GM18507 (cell line): Measurements from ENCODE around the gene HDAC4.

Experiments
- DNase-seq: peaks from one replicate; pipeline ENCODE4 v3.0.0; 2011; ENCODE audit warnings: low read depth; ENCODE audit not compliant: insufficient read length; ENCODE audit errors: extremely low spot score
- FAIRE-seq: peaks from 2 replicates; lab custom pipeline; 2011; peaks lifted over from hg19 to GRCh38; lab: Jason Lieb, UNC

The HDAC4 gene

GRCh38 chr2:239133945-239134570 is 266.8 kb downstream of the HDAC4 start:
- no peak for FAIRE-seq
- DNase-seq, result no peak

DNA sequence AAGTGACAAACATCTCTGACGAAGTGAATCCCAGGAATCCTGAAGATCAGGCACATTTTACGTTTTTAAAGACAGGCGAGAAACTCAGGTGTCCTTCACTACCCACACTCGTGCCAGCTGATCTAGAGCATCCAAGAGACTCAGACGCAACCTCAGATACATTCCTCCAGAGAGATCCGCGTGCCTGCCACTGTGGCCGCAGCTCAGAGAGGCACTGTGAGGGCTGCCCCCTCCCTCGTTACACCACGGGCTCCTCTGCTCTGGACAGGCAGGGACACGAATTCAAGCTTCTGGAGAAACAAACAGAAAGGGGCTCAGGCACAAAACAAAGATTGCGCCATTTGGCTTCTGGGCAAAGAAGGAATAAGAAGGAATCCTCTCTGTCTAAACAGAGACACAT is 268.0 kb downstream of the HDAC4 start:
- FAIRE-seq (no peak), DNase-seq (no peak)

GRCh38 chr2:239132156-239132709 is 268.6 kb downstream of the HDAC4 start:
- no peak for DNase-seq
- no peak for FAIRE-seq

GRCh38 chr2:239131521-239131920 is 269.3 kb downstream of the HDAC4 start:
- no peak for DNase-seq
- FAIRE-seq, result no peak

DNA sequence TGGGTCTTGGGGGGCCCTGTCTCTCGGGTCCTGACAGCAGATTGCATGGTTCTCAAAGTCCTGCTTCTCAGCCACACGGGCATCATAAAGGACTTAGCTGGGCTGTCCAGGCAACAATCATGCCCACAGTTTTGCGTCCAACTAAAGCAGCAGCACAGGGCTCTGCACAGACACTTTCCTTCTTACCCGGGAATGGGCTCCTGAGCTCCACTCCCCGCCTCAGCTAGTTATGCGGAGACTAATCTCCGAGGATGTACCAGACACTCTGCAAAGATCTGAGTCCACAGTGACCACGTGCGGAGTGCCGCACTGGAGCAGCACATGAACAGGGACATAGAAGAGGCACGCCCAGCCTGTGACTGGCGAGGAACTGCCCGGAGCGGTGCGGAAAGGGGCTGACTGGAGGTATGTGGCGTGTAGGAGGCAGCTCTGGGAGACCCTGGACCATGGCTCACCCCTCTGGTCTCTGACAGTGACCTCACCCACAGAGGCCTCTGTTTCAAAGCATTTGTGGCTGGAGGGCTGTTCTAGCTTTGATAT is 270.0 kb downstream of the HDAC4 start:
- DNase-seq, result no peak
- no peak for FAIRE-seq

GRCh38 chr2:239130041-239130440 is 270.8 kb downstream of the HDAC4 start:
- no peak for FAIRE-seq

GRCh38 chr2:239129147-239129920 is 271.5 kb downstream of the HDAC4 start:
- DNase-seq (no peak), FAIRE-seq (no peak)

More at GRCh38 chr2:239130041-239130440, 270.8 kb downstream of the HDAC4 start:
- no peak for DNase-seq

DNA sequence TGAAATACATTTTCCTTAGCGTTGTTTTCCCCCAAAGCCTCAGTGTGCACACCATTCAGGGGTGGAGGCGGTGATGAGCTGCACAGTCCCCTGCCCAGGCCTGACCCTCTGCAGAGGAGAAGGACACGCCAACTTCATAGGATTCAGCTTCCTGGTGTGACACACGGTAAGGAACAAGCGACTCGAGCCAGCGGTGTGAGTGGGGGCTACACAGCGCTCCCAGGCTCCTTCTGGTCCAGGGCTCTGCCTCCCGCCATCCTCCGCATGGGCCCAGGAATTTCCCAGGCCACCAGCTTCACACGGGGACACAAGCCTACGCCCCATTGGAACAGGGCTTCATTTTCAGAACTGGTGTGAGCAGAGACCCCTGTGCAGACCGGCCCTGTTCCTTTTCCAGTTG is 272.1 kb downstream of the HDAC4 start:
- no peak for FAIRE-seq
- DNase-seq, result no peak

DNA sequence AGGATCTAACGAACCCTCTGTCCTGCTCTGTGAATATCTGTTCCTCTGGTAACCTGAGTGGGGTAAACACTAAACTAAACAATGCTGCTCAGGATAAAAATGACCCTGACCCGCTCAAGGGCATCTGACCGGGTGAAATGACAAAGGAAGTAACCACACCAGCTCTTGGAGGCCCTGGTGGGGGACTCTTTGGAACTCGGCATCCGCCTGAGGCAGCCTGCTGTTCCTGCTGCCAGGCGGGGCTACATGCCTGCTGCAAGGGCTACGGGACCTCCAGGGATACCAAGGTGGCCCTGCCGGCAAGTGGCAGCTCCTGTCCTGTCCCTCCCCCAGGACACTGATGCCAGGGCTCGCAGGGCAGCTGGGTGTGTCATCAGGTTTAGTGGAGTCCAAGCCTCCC is 273.3 kb downstream of the HDAC4 start:
- DNase-seq (no peak), FAIRE-seq (no peak)

GRCh38 chr2:239125726-239126675 is 274.8 kb downstream of the HDAC4 start:
- FAIRE-seq, result no peak
- no peak for DNase-seq

DNA sequence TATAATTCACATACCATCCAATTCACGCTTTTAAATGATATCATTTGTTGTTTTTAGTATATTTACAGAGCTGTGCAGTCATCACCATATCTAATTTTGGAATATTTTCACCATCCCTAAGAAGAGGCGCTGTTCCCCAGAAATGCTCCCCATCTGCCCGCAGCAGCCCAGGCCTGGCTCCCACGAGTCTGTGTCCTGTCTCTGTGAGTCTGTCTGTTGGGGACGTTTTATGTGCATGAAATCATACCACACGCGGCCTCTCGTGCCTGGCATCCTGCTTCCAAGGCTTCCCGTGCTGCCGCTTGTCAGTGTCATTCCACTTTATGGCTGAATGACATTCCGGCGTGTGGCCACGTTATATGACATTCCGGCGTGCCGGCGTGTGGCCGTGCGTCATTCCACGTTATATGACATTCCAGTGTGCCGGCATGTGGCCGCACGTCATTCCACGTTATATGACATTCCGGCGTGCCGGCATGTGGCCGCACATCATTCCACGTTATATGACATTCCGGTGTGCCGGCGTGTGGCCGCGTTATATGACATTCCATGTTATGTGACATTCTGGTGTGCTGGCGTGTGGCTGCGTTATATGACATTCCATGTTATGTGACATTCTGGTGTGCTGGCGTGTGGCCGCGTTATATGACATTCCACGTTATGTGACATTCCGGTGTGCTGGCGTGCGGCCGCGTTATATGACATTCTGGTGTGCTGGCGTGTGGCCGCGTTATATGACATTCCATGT is 276.5 kb downstream of the HDAC4 start:
- DNase-seq (no peak), FAIRE-seq (no peak)

DNA sequence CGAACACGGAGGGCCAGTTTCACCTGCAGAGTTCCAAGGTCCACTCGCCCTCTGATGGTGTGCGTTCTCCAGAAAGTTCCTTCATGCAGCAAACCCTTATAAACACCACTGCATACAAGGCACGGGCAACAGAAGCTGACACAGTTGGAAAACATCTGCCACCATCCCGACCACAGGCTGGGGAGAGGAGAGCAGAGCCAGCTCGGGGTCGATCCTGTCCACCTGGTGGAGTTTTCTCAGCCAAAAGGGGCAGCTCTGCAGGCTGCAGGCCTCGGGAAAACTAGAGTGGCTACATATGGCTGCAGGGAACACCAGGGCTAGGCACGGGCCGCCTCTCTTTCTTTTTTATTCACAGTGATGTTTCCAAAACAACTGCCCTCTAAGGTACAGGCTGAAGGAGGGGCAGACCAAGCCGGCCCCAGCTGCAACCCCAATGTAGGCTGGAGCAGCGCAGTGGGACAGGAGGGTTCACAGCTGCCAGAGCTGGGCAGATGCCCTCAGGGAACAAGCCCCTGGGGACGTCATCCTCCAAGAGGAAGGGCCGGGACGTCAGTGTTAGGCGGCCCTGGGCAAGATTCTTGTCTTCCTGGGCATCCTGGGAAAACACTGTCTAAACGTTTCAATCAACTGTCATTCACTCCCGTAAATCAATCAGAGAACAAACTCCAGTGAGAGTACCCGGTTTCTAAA is 278.3 kb downstream of the HDAC4 start:
- DNase-seq (no peak), FAIRE-seq (no peak)

DNA sequence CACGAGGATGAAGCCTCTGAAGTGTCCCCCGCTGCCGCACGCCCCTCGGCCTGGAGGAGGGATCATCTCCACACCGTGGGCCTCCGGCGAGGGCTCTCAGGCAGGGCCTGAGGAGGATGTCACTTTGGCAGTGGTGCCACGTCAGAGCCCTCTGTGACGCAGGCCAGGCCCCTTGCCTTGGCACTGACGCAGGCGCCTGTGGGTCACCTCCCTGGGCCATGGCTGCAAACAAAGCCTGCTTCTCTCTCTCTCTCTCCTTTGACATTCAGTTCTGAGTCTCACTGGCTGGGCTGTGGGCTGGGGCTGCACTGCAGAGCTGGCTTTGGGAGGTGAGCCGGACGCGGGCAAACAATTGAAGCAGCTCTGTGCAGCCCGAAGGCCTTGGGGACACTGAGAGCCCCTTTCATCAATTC is 279.2 kb downstream of the HDAC4 start:
- FAIRE-seq (no peak), DNase-seq (no peak)

DNA sequence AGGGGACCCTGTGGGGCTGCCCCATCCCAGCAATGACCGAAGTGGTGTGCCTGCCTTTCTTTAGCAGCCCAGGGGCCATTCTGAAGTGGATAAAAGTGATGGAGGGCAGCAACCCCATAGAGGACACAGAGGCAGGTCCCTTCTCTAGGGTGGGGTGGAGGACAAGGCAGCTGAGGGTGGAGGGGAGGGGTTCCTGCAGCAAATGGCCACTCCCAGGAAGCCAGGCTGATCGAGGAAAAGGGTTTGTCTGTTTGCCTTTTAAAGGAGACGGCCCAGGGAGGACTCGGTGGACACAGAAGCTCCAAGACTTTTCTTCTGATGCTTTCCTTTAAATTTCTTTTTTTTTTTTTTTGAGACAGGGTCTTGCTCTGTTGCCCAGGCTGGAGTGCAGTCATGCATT is 280.2 kb downstream of the HDAC4 start:
- FAIRE-seq (no peak), DNase-seq (no peak)

DNA sequence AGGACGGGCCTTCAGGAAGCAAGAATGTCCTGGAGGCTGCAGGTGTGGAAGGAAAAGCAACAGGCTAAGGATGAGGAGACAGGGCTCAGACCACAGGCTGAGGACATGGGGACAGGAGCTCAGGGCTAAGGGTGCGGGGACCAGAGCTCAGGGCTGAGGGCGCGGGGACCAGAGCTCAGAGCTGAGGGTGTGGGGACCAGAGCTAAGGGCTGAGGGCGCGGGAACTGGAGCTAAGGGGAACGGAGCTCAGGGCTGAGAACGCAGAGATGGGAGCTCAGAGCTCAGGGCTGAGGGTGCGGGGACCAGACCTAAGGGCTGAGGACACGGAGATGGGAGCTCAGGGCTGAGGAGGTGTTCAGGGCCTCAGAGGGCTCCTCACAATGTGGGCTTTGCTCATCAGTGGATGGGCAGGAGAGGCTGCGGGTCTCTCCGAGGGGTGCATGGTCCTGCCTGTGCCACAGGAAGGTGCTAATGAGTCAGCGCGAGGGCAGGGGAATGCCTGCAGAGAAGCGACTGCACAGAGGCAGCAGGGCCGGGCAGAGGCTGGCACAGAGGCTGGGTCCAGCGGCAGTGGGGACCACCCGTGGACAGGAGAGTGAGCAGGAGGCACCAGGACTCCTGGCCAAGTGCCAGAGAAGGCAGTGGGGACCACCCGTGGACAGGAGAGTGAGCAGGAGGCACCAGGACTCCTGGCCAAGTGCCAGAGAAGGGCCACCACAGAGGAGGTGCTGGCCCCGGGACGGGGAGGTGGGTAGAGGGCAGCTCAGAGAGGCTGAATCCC is 281.3 kb downstream of the HDAC4 start:
- DNase-seq (no peak), FAIRE-seq (no peak)

DNA sequence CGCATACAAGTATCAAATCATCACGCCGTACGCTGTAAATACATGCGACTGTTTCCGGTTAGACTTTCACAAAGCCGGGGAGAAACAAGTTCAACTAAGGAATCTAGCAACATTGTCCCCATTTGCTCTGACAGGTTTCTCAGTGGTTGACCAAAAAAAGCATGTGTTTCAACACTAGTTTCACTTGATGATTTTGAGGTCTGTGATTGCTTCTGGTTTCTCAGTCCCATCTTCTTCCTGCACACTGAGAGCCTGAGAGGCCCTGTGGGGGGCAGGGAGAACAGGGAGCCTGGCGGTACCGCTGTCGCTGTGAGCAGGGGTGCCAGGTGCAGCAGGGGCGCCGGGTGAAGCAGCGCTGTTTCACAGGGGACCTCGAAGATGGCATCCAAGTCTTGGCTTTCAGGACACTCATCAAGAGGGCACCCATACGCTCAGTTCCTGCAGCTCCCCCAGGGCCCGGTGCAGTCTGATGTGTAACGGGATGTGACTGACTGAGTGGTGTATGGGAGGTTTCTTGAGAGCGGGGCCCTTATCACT is 282.1 kb downstream of the HDAC4 start:
- FAIRE-seq (no peak), DNase-seq (no peak)

DNA sequence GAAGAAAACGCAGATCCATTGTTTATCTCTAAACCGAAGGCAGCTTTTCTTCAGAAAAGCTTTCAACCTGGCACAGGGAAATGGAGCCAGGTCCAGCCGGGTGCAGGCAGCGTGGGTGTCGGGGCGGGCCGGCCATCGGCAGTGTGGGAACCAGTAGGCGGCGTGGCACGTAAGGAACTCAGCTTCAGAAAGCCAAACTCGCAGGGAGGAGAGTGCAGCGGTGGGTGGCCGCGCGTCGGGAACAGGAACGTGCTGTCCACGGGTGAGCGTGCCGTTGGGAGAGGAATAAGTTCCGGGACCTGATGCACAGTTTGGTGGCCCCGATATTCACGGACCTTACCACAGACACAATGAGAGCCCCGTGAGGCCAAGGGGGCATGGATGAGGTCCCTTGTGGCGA is 282.6 kb downstream of the HDAC4 start:
- no peak for FAIRE-seq
- no peak for DNase-seq
